ENCODE data around the gene TRPM3.
A peak's percentile ranks its signal among the peaks of the same experiment; 100 is the strongest.

The TRPM3 gene

GRCh38 chr9:70601000-70601951, 520.1 kb downstream of the TRPM3 start:
- peak; percentile 16 for DNase-seq

DNA sequence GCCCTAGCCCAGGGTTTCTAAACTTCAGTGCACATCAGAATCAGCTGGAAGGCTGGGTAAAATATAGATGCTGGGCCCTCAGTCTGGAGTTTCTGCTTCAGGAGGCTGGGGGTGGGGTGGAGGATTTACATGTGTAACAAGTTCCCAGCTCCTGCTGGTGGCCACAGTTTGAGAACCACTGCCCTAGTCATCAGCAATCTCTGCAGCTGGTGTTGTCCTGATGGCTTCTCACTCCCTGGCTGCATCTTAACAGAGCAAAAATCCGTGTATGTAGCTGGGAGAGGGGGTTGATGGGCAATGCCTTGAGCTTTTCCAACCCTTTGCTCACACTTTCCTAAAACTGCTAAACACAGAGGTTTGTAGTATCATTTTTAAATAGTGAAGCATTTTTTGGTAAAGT, 520.9 kb downstream of the TRPM3 start:
- DNase-seq: no peak

DNA sequence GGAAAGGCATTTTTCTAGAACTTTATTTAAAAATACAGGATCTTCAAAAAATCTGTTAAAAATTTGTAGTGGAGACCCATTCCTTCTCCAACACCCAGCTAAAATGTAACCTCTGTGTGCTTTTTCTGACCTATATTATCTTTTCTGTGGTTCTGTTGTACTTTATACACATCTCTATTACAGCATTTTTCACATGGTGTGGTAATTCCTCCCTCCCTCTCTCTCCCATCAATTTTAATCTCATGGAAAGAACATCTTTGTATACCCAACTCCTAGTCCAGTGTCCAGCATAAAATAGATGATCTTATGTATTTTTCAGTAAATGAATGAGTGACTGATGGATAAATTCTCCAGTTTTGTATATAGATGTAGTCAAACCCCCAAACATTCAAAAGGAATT, 523.5 kb downstream of the TRPM3 start:
- DNase-seq: no peak

DNA sequence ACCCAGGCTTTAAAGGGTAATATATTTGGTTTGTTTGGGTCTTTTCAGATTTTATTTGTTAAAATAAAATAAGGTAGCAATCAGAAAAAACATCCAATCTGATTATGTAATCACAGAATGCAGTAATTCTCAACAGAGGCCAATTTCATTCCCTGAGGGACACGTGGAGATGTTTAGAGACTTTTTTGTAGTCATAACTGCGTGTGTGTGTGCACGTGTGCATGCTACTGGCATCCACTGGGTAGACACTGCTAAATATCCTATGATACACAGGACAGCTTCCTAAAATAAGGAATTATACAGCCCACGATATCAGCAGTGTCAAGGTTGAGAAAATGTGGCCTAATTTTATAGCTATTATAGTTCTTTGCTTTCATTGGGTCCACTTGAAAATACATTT, 526.2 kb downstream of the TRPM3 start:
- no peak for DNase-seq

DNA sequence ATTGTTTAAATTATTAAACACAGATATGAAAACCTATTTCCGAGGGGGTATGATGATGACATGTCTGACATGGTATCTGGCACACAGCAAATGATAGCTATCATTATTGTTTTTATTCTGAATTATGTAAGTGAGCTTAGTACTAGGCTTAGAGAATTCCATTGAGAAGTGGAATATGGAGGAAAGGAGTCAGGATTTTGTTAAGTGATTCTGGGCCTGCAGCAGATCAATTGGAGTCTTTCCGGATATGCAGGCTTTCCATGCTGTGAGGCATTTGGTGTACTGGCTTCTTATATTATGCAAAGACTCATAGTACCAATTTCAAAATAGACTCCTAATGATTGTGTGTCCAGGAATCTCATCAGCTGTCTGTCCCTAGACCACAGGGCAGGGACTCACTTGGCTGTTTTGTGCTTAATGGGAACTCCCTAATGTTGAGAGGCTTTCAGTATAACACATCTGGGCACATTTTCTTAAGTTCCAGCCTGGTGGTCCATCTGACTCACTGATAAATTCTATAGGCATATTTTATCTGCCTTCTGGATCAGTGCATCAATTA, 527.0 kb downstream of the TRPM3 start:
- DNase-seq: no peak

DNA sequence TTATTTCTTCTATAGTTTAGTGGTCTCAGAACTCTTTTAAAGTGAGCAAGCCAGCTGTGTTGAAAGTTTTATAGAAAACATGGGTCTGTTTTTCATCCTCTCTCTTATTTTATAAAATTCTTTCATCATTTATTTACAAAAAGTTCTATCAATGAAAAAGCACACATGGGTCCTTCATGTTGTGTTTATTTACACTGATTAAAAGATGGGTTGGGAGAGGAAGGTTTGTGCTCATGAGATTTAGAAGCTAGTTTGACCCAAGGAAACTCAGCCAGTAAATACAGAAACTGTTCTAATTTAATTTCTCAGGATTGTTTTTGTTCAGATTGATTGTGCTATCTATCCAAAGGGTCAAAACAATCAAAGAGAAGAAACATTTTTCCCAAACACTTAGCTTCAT, 528.2 kb downstream of the TRPM3 start:
- DNase-seq: no peak

DNA sequence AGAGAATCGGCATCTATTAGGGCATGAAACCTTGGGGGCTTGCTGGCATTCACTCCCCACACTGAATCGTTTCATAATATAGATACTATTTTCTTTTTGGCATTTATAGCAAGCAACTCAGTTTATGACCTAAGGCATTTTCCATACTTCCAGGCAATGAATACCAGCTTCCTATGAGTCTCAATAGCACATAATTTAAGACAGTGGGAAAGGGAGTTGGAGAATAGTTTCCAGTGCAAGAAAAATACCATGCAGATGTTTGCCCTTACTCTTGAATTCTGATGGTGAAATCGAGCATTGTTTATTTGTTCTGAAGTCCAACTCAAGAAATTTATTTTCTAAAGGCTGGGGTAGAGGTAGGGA, 531.1 kb downstream of the TRPM3 start:
- DNase-seq: no peak

DNA sequence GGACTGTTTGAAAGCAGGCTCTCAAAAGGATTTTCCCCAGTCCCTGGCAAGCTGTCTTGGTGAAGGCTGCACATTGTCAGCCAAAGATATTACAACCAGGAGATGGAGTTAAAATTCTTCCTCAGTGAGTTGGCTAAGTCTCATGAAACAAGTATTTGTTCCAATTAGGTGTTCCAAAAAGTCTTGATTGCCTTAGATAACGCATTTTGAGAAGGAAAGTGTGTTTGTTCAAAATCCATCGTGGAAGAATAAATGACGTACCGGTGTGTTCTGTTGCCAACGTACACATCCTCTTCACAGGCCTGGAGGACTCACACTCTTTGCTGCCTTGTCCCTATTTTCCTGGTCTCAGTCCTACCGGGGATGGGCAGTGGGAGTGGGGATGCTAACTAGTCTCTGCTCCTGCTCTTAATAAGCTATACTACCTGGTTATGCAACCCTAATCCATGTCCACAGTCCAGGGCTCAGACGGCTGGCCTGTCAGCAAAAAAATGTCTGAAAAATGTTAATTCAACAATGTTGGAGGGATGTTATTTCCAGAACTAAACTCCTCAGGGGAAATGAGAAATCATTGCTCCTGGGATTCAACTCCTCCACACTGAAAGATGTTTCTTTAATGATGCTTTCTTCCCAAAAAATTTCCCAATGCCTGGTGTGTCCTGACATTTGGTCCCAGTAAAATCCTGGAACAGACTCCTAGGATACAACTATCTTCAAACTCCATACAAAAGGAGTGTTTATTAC, 531.7 kb downstream of the TRPM3 start:
- no peak for DNase-seq

GRCh38 chr9:70588999-70589398, 532.4 kb downstream of the TRPM3 start:
- no peak for DNase-seq

DNA sequence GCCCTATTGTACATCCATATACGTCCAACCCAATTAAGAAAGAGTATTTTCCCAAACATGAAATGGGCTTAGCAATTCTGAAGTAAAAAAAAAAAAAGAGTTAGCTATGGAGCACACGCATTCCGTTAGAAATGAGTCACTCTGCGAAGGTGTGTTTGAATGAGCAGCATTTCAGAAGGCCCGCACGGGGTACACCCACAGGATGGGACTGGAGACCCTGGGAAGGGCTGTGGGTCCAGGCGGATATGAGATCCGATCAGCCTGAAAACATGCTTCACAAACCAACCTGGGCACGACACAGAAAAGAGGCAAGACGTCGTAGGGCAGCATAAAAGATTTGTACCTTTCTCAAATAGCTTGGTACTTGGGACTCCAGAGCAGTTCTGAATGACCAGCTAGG, 533.0 kb downstream of the TRPM3 start:
- no peak for DNase-seq

DNA sequence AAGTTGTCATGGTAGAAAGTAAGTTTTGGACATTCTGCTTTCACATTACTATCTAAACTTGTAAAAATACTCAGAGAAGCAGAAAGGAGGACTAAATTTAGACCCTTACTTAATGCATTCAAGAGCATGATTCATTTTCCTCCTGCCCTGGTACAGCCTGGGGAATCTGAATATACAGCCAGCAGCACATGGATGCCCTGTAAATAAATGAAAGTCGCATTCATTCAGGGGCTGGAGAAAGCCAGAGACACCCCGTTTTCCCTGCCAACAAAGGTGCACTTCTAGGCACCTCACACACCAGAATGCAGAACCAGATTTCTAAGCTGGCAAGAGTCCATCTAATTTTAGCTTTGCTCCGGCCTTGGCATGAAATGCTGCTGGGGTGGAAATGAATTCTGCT, 534.2 kb downstream of the TRPM3 start:
- DNase-seq: no peak

DNA sequence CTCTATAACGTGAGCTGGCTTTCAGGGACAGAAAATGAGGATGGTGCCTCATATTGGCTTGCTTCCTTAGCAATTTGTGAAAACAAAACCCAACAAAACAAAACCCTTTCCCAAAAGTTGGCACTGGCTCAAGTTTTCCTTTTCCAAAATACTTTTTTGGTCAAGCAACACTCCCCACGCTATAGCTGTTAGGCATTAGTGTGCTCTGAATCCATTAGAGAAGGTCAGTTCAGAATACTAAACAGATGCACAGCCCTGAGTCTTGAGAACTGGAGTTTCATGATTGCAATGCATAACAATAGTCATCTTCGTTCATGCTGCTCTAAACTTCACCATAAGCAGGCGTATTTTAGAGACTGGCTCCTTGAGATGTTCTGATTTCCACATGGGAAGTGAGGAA, 534.9 kb downstream of the TRPM3 start:
- no peak for DNase-seq

DNA sequence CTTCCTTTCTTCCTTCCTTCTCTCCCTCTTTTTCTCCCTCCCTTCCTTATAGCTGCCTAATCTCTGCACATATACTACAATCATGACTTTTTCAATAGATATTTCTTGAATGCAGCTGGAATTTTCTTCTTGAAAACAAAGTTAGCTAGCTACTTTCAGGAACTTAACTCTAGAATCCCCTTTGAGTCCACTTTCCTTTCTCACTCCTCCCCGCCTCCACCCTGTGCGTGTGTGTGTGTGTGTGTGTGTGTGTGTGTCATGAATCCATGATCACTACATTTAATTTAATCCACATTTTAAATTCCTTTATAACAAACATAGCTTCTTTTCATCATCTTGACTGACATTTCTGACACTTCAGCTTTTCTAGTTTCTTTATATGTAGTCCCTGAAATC, 539.5 kb downstream of the TRPM3 start:
- no peak for DNase-seq

- peak; percentile 17 for DNase-seq
These were observed 540.0 kb downstream of the TRPM3 start for GRCh38 chr9:70581214-70581954.

GRCh38 chr9:70580606-70581195, 540.7 kb downstream of the TRPM3 start:
- DNase-seq: no peak

- no peak for DNase-seq
These were observed 541.7 kb downstream of the TRPM3 start for GRCh38 chr9:70579686-70580085.

DNA sequence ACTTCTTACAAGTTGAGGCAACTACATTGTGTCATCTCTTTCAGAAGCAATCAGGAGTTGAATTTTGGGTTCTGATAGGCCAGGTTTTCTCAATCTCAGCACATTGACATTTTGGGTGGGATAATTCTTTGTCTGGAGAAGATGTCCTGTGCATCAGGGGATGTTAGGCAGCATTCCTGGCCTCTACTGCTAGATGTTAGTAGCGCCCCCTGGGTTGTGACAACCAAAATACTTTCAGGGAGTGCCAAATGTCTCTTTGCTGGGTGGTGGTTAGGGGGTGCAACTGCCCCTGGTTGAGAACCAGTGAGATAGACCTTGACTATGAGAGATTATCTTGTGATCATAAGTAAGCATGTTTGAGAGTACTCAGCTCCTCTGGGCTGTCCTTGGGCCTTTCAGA, 542.7 kb downstream of the TRPM3 start:
- no peak for DNase-seq

GRCh38 chr9:70577671-70578070, 543.8 kb downstream of the TRPM3 start:
- no peak for DNase-seq

GRCh38 chr9:70576116-70576515, 545.3 kb downstream of the TRPM3 start:
- DNase-seq: no peak

DNA sequence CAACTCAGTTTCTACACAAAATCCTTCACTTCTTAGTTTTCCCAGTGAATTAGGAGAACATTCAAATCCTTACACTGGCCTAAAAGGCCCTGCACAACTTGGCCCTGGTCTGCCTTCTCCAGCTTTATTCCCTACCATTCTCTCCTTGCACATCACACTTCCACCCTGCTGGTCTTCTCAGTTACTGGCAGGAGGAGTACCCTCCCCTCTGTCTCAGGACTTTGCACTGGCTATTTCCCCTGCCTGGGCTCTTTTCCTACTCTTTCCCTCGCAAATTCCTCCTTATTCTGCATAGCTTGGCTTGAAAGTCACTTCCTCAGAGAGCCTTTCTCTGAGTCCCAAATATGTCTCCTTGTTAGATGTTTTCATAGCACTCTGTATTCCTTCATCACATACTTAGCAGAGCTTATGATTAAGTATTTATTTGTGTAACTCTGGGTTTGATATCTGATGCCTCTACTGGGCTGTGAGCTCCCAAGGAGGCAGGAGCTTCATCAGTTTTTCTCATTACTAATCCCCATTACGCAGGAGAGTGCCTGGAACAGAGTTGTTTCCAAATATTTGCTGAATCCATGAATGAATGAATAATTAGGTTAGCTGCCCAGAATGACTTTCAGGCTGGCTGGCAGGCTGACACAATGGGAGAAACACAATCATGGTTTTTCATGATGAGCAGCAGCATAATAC, 547.1 kb downstream of the TRPM3 start:
- DNase-seq: no peak

GRCh38 chr9:70573308-70573707, 548.1 kb downstream of the TRPM3 start:
- DNase-seq: no peak

GRCh38 chr9:70571258-70571657, 550.2 kb downstream of the TRPM3 start:
- no peak for DNase-seq
